GM21723 (cell line): ENCODE measurements around the gene SERPINB8.

Source experiments
- ATAC-seq: cut with Tn5 transposase; IDR thresholded peaks from one replicate; pipeline ENCODE4 v1.9.1; 2021; ENCODE audit warnings: mild to moderate bottlenecking, moderate library complexity; ENCODE audit not compliant: unreplicated experiment

Gene SERPINB8

GRCh38 chr18:64011513-64011912, 41.6 kb downstream of the SERPINB8 start:
- no peak for ATAC-seq

DNA sequence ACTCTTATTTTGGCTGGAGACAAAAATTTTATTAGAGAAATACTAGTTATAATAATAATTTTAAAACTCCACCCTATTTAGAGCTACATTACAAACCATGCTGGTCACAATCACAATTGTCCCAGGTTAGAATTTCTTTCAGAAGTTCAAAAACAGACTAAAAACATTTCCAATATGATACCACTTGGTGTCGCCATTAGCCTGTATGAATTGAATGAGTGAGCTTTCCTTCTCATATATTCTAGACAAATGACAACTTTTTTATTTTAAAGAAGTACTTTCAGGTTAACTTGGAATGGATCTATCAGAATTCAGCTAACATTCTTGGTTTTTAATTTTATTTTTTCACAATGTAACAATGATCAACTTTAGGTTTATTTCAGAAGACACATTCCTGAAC, 48.0 kb downstream of the SERPINB8 start:
- no peak for ATAC-seq

- ATAC-seq = no peak
These were observed 50.3 kb downstream of the SERPINB8 start for GRCh38 chr18:64019922-64020756.

- ATAC-seq = no peak
These were observed 56.5 kb downstream of the SERPINB8 start for GRCh38 chr18:64026350-64026749.

GRCh38 chr18:64027931-64028695, 58.2 kb downstream of the SERPINB8 start:
- peak; percentile 89 for ATAC-seq

- no peak for ATAC-seq
These were observed 59.2 kb downstream of the SERPINB8 start for GRCh38 chr18:64029096-64029495.

DNA sequence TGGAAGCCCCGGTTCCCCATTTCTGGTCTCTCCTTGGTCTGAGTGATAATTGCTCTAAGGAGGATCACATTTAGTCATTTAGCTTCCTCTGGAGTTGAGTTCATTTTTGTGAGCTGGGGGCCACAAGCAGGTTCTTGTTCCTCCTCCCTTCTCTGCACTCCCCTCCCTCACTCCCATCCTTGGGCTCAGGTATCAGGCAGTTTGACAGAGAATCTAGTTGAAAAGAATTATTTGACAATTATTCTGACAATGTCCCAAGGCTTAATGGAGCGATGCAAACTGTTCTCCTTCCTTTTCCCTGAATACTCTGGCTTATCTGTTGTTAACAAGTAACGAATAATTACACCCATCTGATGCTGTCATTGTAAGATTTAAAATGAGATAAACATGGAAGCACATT, 61.5 kb downstream of the SERPINB8 start:
- no peak for ATAC-seq

GRCh38 chr18:64032312-64032711, 62.4 kb downstream of the SERPINB8 start:
- ATAC-seq = no peak

- ATAC-seq = peak; percentile 82
These were observed 68.0 kb downstream of the SERPINB8 start for GRCh38 chr18:64037812-64038414.
